GM06990 (cell line): Measurements from ENCODE around the gene RBM33.

Experiments used
- DNase-seq: peaks from one replicate; pipeline ENCODE4 v3.0.0-alpha.2; 2011; ENCODE audit not compliant: insufficient read length; ENCODE audit errors: extremely low read depth
- H3K27me3 ChIP-seq: replicated peaks from 2 replicates; pipeline ENCODE4 v1.6.0; 2011; ENCODE audit warnings: low read length; ENCODE audit not compliant: control insufficient read depth, insufficient read depth
- H3K36me3 ChIP-seq: 2 replicates; pipeline ENCODE4 v1.5.1; 2011; ENCODE audit warnings: low read length; ENCODE audit not compliant: control insufficient read depth, insufficient read depth
- H3K4me3 ChIP-seq: replicated peaks from 2 replicates; pipeline ENCODE4 v1.5.1; 2011; ENCODE audit warnings: low read depth, mild to moderate bottlenecking, control low read depth, low read length
- TF ChIP-seq, protein P1 (sequence below): IDR thresholded peaks from 2 replicates; pipeline ENCODE4 v1.5.1; 2011; ENCODE audit warnings: low read length, control low read depth, mild to moderate bottlenecking, inconsistent platforms; ENCODE audit not compliant: insufficient read depth, poor library complexity, severe bottlenecking

The RBM33 gene

DNA sequence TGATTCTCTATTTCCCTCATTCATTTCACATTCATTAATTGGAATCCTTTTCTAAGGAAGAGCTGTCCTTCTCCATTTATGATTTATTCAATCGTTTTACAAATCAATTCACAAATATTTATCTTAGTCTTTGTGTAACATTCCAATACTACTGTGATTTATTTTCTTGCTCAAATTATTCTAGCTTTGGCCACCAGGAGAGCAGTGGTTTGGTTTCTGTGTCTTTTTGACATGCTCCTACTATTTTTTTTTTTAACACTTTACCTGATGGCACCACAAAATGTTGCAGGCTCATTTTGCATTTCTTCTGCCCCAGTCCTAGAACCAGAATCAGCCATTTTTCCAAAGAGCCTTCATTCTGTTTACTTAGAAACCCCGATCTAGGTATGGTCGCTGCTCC, 13.3 kb upstream of the RBM33 start:
- no peak for DNase-seq
- Histone ChIP-seq H3K36me3 (no peaks in the 10 kb centered on the region), H3K4me3 (no peak overlapping the region), H3K27me3 (no peaks in the 10 kb centered on the region)
- TF ChIP-seq, protein P1, sequence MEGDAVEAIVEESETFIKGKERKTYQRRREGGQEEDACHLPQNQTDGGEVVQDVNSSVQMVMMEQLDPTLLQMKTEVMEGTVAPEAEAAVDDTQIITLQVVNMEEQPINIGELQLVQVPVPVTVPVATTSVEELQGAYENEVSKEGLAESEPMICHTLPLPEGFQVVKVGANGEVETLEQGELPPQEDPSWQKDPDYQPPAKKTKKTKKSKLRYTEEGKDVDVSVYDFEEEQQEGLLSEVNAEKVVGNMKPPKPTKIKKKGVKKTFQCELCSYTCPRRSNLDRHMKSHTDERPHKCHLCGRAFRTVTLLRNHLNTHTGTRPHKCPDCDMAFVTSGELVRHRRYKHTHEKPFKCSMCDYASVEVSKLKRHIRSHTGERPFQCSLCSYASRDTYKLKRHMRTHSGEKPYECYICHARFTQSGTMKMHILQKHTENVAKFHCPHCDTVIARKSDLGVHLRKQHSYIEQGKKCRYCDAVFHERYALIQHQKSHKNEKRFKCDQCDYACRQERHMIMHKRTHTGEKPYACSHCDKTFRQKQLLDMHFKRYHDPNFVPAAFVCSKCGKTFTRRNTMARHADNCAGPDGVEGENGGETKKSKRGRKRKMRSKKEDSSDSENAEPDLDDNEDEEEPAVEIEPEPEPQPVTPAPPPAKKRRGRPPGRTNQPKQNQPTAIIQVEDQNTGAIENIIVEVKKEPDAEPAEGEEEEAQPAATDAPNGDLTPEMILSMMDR: no peak

DNA sequence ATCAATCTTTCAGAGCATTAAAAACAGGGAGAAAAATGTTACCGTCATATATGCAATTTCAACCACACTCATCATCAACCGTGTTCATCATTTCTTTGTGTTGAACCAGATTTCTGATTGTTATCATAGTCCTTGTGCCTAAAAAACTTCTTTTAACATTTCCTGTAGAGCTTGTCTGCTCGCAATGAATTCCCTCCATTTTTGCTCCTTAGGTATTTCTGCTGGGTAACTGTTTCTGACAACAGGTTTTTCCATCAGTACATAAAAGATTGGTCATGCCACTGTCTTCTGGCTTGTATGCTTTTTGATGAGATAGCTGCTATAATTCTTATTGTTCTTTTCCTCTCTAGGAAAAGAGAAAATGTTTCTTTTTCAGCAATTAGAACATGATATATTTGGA, 8.6 kb upstream of the RBM33 start:
- TF ChIP-seq, protein P1: no peak
- no peak overlapping the region for H3K4me3 ChIP-seq
- DNase-seq: no peak
- no peaks in the 10 kb centered on the region for H3K27me3 ChIP-seq
- no peaks in the 10 kb centered on the region; the same call in 1 of the 2 replicates for H3K36me3 ChIP-seq

DNA sequence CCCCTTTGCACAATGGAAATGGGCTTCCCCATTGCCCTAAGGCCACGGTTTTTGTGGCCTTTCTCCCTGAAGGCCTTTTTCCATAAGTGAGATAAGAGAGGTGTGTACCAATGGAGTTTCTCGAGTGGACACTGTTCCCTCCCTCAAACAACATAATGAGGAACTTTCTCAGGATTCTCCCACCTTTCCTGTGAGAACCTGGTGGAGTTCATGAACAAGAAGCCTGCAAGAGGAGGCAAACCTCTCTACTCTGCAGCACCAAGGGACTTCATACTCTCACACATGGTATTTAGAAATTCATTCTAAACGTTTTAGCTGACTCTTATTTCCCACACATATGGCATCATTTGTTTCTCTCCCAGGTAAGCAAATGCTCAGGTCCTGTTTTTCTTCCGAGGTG, 7.3 kb upstream of the RBM33 start:
- DNase-seq: no peak
- H3K27me3 ChIP-seq: no peaks in the 10 kb centered on the region
- no peak overlapping the region for H3K4me3 ChIP-seq
- TF ChIP-seq, protein P1: no peak
- H3K36me3 ChIP-seq: peaks cover 2% of the 10 kb centered on the region; the same call in 1 of the 2 replicates

DNA sequence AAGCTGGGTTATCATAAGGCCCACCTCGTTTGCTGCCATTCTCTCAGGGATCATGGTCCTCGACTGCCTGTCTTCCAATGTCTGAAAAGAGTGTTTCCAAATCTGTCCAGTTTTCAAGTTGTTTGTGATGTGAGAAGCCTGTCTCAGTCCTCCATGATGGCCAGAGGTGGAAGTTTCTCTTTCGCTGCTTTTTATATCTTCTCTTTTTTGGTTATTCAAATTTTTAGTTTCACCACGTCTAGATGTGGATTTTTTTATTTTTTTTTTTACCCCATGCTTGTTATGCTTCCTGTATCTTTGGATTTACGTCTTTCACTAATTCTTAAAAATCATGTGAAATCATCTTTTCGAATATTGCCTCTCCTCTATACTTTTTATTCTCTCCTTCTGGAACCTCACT, 6.1 kb upstream of the RBM33 start:
- H3K36me3 ChIP-seq: peaks cover 2% of the 10 kb centered on the region; the same call in 1 of the 2 replicates
- TF ChIP-seq, protein P1: no peak
- DNase-seq: no peak
- no peak overlapping the region for H3K4me3 ChIP-seq
- H3K27me3 ChIP-seq: no peaks in the 10 kb centered on the region

DNA sequence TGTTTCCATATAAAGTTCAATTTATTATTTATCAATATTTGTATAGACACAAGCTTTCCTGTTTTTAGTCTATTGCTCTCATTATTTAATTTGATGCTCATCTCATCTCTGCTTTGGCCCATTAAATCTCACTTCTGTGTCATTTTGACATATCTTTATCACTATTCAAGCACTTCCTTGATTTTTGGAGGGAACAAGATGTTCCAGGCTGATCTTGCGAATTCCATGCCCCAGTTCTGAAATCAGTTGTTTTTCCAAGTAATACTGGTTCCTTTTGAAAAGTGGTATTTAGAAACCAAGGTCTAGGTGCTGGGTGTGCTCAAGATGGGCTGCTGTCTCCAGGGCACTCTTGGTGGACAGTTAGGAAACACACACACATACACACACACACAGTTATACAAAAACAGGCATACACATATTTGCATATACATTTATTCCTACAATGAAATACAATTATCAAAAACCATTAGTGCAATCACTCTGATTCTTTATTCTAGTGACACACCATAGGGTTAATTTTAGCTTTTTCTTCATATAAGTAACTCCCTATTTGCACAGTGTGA, 4.4 kb upstream of the RBM33 start:
- Histone ChIP-seq H3K36me3 (peaks cover 2% of the 10 kb centered on the region; the same call in 1 of the 2 replicates), H3K27me3 (no peaks in the 10 kb centered on the region), H3K4me3 (no peak overlapping the region)
- DNase-seq: no peak
- TF ChIP-seq, protein P1: no peak

DNA sequence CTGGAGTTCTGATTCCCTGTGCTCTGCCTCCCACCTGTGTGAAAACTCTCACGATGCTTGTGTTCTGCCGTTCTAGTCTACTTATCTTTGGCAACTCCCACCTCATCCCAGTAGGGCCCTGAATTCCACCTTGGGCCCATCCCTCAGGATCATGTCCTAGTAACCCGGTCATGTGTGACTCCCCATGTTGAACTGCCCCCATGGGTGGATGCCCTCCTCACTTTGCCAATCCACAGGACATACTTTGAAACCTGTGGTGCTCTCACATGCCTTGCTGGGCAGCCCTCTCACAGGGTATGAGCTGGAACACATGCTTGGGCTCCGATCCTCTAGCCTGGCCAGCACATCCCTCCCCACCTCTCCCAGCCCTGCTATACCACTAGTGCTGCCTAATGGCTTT, 3.8 kb upstream of the RBM33 start:
- DNase-seq: no peak
- TF ChIP-seq, protein P1: no peak
- Histone ChIP-seq H3K27me3 (no peaks in the 10 kb centered on the region), H3K36me3 (peaks cover 2% of the 10 kb centered on the region; the same call in 1 of the 2 replicates), H3K4me3 (no peak overlapping the region)
